Breast epithelium (tissue), 4 donors: ENCODE results near the gene SULT2B1. TPM values are rescaled to one million over a fixed set of nuclear protein-coding genes. Genes with fewer than 3 reads are reported as not detected.

Experiments used
- DNase-seq, 2 donors: peaks; one replicate each; pipeline ENCODE4 v3.0.0-alpha.2; 2019; ENCODE audit warnings: low spot score in 2 of 2
- H3K27ac ChIP-seq, 2 donors: fragments of 200-600 bp; sonication (generic) in 1 of 2; one replicate each; pipeline ENCODE4 v1.5.1; 2016 to 2019; ENCODE audit warnings: mild to moderate bottlenecking in 1 of 2
- H3K27me3 ChIP-seq, 2 donors: fragments of 200-600 bp; sonication (generic) in 1 of 2; one replicate each; pipeline versions ENCODE4 v1.5.1 to v1.6.0; 2017 to 2019; ENCODE audit warnings: control low read depth in 1 of 2, mild to moderate bottlenecking in 1 of 2
- H3K36me3 ChIP-seq: fragments of 200-600 bp; one replicate; pipeline ENCODE4 v1.5.1; 2019
- H3K4me1 ChIP-seq, 2 donors: fragments of 200-600 bp; sonication (generic); one replicate each; pipeline ENCODE4 v1.5.1; 2016 to 2019; ENCODE audit warnings: control low read depth in 1 of 2
- H3K4me3 ChIP-seq, 3 donors: fragments of 200-600 bp; sonication (generic); 1 replicate in 2 of 3; 2 replicates in 1 of 3; pipeline ENCODE4 v1.5.1; 2016 to 2019; ENCODE audit warnings: mild to moderate bottlenecking in 3 of 3, moderate library complexity in 2 of 3
- H3K9me3 ChIP-seq, 2 donors: fragments of 200-600 bp; sonication (generic) in 1 of 2; one replicate each; pipeline ENCODE4 v1.5.1; 2016 to 2019; ENCODE audit warnings: control low read depth in 1 of 2
- POLR2A ChIP-seq: fragments of 450-650 bp; IDR thresholded peaks from one replicate; pipeline ENCODE4 v1.6.1; 2016; ENCODE audit warnings: antibody characterized with exemption, mild to moderate bottlenecking, moderate library complexity
- POLR2AphosphoS5 ChIP-seq, 3 donors: sonication (generic); formaldehyde crosslinking; IDR thresholded peaks; one replicate each; pipeline ENCODE4 v1.6.1; 2017; ENCODE audit warnings: antibody characterized with exemption in 3 of 3
- intact Hi-C: fragments of 100-400 bp; cut with DNase I; formaldehyde crosslinking; loops from one replicate; pipeline ENCODE4 v1.15.1; 2023; ENCODE audit warnings: low total_unique reads
- total RNA-seq, 3 donors: library from RNA; depleted of rRNA; stranded (reverse); fragments of >200 nt; gene quantifications; one replicate each; pipeline ENCODE4 v1.1.0, GENCODE V29; 2016
- TF ChIP-seq, protein P1 (sequence below), 3 donors: fragments of 450-650 bp; IDR thresholded peaks; one replicate each; pipeline ENCODE4 v1.5.1; 2016 to 2017; ENCODE audit warnings: antibody characterized with exemption in 3 of 3, mild to moderate bottlenecking in 3 of 3, moderate library complexity in 3 of 3

Gene SULT2B1
- 1 to 10 TPM in 2 of 3 donors, not detected in 1; 5.6 to 7.5 TPM for total RNA-seq

DNA sequence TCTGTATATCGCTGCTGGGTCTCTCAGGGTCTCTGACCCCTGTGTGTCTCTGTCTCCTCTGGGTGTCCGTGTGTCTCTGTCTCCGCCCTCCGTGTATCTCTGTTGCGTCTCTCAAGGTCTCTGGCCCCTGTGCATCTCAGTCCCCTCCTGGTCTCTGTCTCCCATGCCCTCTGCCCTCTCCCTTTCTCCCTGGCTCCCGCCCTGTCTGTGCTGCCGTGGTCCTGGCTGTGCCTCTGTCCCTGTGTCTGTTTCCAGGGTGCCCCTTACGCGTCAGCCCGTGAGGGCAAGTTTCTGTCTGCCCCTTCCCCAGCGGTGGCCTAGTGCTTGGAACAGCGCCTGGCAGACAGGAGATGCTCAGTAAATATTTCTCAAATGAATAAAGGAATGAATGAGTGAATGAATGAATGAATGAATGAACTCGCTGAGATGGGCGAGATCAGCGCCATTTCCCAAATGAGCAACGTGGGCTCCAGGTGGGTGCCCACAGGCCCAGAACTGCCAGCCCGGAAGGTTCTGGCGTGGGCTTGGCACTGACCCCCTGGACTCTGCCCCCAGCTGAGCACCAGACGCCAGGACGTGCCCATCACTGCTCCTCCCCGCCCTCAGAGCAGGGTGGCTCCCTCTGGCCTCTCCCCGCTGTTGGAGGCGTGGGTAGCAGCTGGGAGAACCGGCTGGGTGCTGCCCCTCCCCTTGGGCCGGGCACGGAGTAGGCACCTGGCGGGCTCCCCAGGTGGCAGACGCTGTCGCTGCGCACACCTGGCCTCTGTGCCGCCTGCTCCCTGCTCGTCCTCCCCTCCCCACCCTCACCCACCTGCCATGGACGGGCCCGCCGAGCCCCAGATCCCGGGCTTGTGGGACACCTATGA, at the start of gene SULT2B1:
TSS of gene SULT2B1 (plus strand) at position 736 of the 866 bp plus-strand sequence. CDS start at position 817, 81 bp downstream.
- H3K4me3 ChIP-seq: peak within 1 kb of the TSS in 2 of 3 donors; percentile 38 to 52
- intact Hi-C loops: no loop called here

DNA sequence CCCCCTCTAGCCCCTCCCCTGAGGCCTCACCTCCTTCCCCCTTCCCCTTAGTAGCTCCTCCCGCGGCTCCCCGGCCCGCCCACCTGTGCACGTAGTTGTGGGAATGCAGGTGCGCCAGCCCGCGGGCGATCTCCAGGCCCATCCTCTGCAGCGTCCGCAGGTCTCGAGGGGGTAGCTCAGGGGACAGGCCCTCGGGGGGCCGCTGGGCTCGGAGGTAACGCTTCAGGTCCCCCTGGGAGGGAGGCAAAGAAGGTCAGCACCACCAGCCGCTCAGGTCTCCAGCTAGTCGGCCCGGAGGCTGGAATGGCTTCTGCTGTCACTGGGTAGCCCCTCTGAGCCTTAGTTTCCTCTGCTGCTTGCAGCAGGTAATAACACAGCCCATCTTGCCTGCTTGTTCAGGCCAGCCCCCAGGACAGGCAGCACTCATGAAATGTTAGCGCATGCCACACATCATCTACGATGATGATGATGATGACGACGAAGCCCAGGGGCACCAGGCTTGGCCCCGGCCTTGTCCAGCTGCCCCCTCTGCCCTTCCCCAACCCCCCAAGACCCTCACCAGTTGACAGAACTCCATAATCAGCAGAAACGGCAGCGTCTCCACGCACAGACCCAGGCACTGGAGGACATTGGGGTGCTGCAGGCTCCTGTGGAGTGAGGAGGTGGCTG, 49.5 kb upstream of the SULT2B1 start:
- TF ChIP-seq POLR2AphosphoS5 (IDR thresholded peaks at IDR 0.05): peak in 1 of 3 donors; percentile 30
- no peak for TF ChIP-seq POLR2A
- intact Hi-C loops: loop anchor here (10.0 kb wide), 1 partner anchor 72 kb away; no protein-coding TSS in a partner anchor
- peak overlapping the region; percentile 48 to 80 for H3K27ac ChIP-seq
- no peaks in the 10 kb centered on the region for H3K36me3 ChIP-seq
- H3K27me3 ChIP-seq: peaks cover 8 to 21% of the 10 kb centered on the region in 2 donors
- H3K9me3 ChIP-seq: no peaks in the 10 kb centered on the region
- peak overlapping the region in 2 of 3 donors; percentile 45 to 48 for H3K4me3 ChIP-seq
- DNase-seq: no peak
- no peaks in the 10 kb centered on the region for H3K4me1 ChIP-seq

More for the DNA sequence above, at the start of gene SULT2B1:
- DNase-seq: peak; percentile 71 to 89
- H3K27ac ChIP-seq: peak within 1 kb of the TSS; percentile 69 to 77
- H3K36me3 ChIP-seq: no peaks in the 10 kb centered on the region
- H3K4me1 ChIP-seq: no peaks in the 10 kb centered on the region
- no peaks in the 10 kb centered on the region for H3K9me3 ChIP-seq
- H3K27me3 ChIP-seq: no peaks in the 10 kb centered on the region
- TF ChIP-seq, protein P1, sequence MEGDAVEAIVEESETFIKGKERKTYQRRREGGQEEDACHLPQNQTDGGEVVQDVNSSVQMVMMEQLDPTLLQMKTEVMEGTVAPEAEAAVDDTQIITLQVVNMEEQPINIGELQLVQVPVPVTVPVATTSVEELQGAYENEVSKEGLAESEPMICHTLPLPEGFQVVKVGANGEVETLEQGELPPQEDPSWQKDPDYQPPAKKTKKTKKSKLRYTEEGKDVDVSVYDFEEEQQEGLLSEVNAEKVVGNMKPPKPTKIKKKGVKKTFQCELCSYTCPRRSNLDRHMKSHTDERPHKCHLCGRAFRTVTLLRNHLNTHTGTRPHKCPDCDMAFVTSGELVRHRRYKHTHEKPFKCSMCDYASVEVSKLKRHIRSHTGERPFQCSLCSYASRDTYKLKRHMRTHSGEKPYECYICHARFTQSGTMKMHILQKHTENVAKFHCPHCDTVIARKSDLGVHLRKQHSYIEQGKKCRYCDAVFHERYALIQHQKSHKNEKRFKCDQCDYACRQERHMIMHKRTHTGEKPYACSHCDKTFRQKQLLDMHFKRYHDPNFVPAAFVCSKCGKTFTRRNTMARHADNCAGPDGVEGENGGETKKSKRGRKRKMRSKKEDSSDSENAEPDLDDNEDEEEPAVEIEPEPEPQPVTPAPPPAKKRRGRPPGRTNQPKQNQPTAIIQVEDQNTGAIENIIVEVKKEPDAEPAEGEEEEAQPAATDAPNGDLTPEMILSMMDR (IDR thresholded peaks at IDR 0.05): no peak
- TF ChIP-seq POLR2AphosphoS5 (IDR thresholded peaks at IDR 0.05) (peak in 1 of 3 donors; percentile 37), POLR2A (no peak)

DNA sequence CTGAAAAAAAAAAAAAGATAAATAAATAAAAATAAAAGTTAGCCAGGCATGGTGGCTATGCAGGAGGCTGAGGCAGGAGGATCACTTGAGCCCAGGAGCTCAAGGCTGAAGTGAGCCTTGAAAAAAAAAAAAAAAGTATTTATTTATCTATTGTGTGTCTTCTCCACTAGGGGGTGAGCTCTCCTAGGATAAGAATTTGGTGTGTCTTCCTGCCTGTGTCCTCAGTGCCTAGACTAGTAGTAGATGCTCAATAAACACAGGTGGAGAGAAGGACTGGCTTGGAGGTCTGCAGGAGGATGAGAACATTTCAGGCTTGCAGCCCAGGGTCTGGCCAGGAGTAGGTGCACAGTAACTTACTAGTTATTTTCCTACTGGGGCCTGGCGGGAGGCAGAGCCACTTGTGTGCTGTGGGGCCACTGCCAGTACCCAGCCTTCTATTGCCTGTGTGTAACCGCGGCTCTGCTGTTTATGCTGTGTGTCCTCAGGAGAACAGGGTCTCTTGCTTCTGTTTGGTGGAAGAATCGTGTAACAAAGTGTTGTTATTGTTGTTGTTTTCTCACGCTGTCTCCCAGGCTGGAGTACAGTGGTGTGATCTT, 45.7 kb upstream of the SULT2B1 start:
- DNase-seq: no peak
- intact Hi-C loops: loop anchor here (10.0 kb wide), 1 partner anchor 69 kb away; no protein-coding TSS in a partner anchor
- Histone ChIP-seq H3K4me3 (no peak overlapping the region), H3K36me3 (no peaks in the 10 kb centered on the region), H3K4me1 (no peaks in the 10 kb centered on the region), H3K27me3 (peaks cover 3 to 7% of the 10 kb centered on the region in 2 donors), H3K27ac (no peak overlapping the region), H3K9me3 (no peaks in the 10 kb centered on the region)
- TF ChIP-seq POLR2A (no peak), POLR2AphosphoS5 (IDR thresholded peaks at IDR 0.05) (no peak)
- TF ChIP-seq, protein P1 (IDR thresholded peaks at IDR 0.05): peak; percentile 50 to 59 (median 51)

DNA sequence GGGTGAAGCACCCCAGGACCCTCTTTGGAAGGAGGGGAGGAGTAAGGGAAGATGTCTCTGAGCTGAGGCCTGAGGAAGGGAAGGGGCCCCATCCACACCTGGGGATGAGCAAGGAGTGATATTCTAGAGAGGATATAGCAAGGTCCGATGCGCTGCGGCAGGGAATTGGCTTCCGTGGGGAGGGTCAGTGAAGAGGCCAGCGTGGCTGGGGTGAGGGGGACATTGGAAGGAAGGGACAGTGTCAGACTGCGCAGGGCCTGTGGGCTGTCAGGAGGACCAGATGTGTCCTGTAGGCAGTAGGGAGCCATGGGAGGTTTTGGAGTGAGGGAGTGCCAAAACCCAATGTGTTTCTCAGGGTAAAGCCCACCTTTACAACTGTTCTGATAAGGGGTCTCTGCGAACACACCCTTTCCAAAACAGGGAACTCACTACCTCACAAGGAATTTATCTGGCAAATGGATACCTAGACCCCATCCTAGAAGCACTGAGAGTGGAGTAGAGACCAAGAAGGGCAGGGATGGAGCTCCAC, 44.0 kb upstream of the SULT2B1 start:
- Histone ChIP-seq H3K4me3 (no peak overlapping the region), H3K9me3 (no peaks in the 10 kb centered on the region), H3K36me3 (no peaks in the 10 kb centered on the region), H3K4me1 (no peaks in the 10 kb centered on the region), H3K27me3 (peaks cover 9 to 17% of the 10 kb centered on the region in 2 donors), H3K27ac (no peak overlapping the region)
- DNase-seq: no peak
- TF ChIP-seq POLR2AphosphoS5 (IDR thresholded peaks at IDR 0.05): no peak
- TF ChIP-seq POLR2A: no peak
- TF ChIP-seq, protein P1 (IDR thresholded peaks at IDR 0.05): no peak
- intact Hi-C loops: loop anchor here (10.0 kb wide), 1 partner anchor 67 kb away; no protein-coding TSS in a partner anchor
